SK-MEL-5 (cell line): Measurements from ENCODE around the gene ACAP3. TPM values are rescaled to one million over a fixed set of nuclear protein-coding genes. Genes with fewer than 3 reads are reported as not detected.

Experiments
- DNase-seq: peaks from one replicate; pipeline ENCODE4 v3.0.0-alpha.2; 2016; ENCODE audit warnings: low read depth, low spot score
- in situ Hi-C: cut with HindIII; loops from 2 replicates; pipeline ENCODE4 v1.10.0; 2016; ENCODE audit warnings: low sequenced_read_pairs, high pct_unique_total_duplicates, low pct_unique_long_range_greater_than_20kb
- total RNA-seq: library from RNA; depleted of rRNA; stranded (reverse); fragments of >200 nt; shearing (Covaris generic); gene quantifications from 2 replicates; pipeline ENCODE4 v1.2.3, GENCODE V29; 2014

Gene ACAP3
- total RNA-seq, 1 experiment from 2014 or later = 14.5 TPM

DNA sequence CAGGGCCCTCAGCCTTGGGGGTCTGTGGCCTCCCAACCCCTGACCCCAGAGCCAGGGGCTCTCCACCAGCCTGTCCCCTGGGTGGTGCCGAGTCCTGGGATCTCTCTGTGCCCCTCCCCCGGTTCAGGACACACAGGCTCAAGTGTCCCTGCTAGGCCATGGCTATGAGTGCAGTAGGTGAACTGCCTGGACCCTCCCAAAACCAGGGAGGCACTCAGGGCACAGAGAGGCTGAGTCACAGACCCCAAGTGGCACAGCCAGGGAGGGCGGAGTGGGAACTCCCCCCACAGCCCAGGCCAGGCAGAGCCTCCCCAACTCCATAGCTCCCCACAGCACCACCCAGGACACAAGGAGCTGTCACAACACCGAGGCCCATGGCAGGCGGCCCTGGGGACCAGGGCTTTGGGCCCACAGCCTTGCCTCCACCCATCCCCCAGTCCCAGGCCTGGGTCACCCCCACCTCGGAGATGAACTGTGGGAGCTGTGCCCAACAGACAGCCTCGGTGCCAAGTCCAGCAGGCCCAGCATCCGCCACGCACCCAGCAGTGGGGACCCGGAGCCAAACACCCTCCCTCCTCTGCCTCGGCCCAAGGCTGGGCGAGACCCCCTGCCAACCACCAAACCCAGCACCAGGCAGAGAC, 38.2 kb upstream of the ACAP3 start:
- no peak for DNase-seq
- in situ Hi-C loops = no loop called here

DNA sequence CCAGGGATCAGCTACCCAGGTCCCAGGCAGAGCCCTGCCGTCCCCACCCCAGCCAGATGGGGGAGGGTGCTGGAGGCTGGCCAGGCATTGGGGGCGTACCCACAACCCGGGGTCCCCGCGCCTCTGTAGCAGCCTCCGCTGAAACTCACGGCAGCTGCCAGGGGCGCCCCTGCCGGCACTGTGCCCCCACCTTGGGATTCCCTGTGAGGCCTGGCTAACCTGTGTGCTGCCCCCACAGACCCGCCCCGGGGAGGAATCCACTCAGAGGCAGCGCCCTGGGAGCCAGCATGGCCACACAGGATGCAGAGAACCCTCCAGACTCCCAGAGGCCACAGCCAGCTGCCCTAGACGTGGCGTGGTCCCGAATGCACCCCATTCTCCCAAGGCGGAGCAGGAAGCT, 37.7 kb upstream of the ACAP3 start:
- no peak for DNase-seq

DNA sequence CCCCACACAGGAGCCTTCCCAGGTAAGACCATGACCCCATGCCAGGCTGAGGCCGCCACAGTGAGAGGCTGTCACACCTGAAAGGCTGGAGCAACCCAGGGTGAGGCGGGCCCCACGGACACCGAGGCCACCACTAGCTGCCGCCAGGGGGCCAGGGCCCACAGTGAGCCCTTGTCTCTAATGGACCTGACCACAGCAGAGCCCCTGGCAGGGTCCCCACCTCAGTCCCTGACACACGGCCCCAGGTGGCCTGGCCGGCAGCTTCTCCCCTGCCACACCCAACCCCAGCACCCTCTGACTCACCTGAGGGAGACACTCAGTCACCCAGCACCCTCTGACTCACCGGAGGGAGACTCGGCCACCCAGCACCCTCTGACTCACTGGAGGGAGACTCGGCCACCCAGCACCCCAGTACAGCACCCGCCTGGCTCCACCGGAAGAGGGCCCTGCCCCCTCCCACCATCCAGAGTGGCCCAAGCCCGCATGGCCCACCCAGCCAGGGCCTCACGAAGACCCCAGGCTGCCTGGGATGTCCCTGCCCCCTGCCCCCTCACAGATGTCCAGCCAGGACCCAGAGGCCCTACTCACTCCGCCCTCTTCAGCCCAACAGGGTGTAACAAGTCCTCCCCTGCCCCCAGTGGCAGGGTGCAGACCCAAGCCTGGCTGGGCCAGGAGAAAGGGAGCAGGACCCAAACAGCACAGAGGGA, 37.1 kb upstream of the ACAP3 start:
- DNase-seq = peak; percentile 50
- in situ Hi-C loops = no loop called here

More for the DNA sequence above, 37.7 kb upstream of the ACAP3 start:
- in situ Hi-C loops = no loop called here

DNA sequence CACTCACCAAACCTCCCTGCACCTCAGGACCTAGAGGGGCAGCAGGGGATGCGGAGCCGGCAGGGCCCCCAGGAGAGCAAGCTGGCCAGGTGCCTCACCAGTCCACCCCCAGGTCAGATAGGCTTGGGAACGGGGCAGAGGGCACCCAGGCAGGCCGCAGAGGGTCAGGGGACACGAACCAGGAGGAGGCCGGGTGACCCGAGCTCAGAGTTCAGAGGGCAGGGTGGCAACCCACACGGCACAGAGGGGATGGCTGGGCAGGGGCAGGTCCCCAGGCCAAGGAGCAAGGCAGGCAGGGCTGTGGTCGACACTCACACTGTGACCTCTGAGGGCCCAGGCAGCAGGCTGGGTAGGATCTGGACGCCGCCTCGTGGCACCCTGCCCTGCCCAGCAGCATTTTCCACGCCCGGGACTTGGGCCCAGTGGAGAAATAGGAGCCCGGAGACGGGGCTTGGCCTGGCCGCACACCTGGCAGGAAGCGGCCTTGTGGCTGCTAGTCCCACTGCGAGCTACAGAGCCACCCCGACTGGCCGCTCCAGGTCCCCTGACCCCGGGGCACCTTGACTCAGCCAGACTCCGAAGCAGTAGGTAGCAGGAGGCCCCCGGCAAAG, 36.2 kb upstream of the ACAP3 start:
- DNase-seq = no peak
- in situ Hi-C loops = no loop called here

DNA sequence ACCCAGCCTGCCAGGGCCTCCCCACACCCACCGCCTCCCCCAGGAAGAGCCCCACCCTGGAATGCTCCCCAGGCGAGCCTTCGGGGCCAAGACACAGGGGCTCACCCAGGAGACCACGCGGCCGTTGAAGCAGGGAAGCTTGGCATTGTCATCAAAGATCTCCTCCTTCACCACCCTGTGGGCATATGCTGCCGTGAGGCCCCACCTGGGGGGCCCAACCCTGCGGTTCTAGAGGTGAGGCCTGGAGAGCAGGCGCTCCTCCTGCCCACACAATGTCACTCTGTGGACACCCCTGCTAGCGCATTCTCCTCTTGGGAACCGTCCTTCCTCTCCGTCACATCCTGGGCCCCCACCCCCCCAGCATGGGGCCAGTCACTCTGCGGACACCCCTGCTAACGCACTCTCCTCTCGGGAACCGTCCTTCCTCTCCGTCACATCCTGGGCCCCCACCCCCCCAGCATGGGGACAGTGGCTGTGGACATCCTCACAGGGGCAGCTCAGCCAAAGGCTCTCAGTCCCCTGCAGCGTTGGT, 34.9 kb upstream of the ACAP3 start:
- in situ Hi-C loops = no loop called here
- no peak for DNase-seq

DNA sequence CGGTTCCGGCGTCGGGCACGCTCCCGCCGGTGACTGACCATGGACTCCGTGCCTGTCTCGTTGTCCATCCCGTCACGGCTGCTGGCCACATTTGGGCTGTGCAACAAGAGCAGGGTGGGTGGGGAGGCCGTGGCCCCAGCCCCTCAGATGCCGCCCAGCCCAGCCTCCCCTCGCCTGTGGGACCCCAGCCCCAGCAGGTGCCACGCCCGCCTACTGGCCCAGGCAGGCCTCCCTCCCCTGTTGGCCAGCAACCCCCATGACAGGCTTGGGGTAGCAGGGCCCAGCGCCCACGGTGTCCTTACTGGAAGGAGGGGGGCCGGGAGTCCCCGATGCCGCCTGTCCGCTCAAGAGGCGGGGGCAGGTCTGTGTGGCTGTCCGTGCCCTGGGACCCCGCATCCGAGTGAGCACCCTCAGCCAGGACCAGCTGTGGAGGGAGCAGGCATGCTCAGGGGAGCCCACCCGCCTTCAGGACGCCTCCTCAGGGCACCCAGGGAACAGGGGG, 34.4 kb upstream of the ACAP3 start:
- DNase-seq = no peak
- in situ Hi-C loops = no loop called here

DNA sequence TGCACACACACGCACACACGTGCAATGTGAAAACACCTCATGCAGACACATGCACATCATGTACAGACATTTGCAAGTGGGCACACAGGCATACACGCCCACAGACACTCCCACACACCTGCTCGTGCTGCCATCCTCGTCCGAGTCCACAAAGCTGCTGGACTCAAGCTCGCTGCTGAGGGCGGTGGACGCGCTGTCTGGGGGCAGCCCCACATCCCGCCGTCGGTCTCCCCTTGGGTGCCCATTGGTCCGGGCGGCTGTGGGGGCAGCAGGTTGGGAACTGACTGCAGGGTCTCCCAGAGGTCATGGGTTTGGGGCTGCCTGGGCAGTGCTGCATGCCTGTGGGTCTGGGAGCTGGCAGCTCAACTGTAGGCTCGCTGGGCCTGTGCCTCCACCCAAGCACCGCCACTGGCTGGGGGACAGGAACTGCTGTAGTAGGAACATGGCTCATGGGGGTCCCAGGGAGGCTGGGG, 33.9 kb upstream of the ACAP3 start:
- in situ Hi-C loops = no loop called here

DNA sequence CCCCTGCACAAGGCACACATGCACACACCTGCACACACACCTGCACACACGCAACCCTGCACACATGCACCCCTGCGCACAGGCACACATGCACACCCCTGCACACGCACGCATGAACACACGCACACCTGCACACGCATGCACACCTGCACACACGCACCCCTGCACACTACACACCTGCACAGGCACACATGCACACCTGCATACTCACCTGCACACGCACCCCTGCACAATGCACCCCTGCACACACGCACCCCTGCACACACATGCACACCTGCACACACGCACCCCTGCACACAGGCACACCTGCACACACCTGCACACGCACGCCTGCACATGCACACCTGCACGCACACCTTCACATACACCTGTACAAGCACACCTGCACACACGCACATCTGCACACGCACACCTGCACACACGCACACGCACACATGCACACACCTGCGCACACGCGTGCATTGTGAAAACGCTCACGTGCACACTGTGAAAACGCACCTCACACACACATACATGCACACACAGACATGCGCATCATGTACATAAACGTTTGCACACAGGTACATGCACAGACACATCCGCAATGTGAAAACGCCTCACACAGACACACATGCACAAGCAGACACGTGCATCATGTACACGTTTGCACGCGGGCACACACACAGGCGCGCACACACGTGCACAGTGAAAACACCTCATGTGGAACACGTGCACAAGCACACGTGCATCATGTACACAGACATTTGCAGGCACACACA, 33.2 kb upstream of the ACAP3 start:
- in situ Hi-C loops = no loop called here
- no peak for DNase-seq

More for the DNA sequence above, 33.9 kb upstream of the ACAP3 start:
- no peak for DNase-seq

DNA sequence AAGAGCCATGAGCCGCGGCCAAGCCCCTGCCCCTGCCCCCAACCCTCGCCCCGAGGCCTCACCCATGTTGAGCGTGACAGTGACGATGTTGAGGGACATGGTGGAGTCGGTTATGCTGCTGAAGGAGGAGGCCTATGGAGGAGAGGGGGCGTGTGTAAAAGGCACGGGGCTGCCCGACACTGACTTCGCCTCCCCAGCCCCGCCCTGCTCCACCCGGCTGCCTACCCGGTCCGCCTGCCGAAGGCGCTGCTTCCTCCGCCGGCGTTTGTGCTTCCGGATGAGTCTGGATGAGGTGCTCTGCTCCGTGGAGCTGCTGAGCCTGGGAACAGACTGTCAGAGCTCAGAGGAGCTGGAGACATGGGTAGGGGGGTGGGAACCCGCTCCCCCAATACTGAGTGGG, 32.5 kb upstream of the ACAP3 start:
- in situ Hi-C loops = no loop called here
- no peak for DNase-seq

DNA sequence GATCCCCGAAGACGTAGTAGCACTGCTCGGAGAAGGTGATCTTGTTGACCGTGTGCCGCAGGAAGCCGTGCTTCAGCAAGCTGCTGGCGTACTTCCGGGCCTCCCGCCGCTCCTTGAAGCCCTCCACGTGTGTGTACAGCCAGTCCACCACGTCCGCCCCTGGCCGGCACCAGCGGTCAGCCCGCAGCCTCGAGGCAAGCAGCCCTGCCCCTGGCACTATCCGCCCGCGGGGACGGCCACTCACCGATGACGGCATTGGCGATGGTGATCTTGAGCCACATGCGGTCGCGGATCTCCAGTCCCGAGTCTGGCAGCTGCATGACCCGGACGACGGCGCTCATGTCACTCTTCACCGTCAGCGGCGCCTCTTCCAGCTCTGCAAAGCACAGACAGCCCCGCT, 30.5 kb upstream of the ACAP3 start:
- no peak for DNase-seq
- in situ Hi-C loops = no loop called here

DNA sequence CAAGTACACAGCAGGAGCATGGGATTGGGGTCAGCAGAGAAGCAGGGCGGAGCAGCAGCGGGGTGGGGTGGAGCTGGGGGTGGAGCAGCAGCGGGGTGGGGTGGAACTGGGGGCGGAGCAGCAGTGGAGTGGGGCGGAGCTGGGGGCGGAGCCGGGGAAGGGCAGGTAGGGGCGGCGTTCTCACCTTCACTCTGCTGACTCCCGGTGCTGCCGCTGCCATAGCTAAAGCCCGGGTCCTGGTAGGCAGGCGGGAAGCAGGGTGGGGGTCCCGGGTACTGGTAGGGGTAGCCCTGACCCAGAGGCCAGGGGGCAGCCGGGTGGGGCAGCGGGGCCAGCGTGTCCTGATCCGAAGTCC, 30.0 kb upstream of the ACAP3 start:
- in situ Hi-C loops = no loop called here
- no peak for DNase-seq

DNA sequence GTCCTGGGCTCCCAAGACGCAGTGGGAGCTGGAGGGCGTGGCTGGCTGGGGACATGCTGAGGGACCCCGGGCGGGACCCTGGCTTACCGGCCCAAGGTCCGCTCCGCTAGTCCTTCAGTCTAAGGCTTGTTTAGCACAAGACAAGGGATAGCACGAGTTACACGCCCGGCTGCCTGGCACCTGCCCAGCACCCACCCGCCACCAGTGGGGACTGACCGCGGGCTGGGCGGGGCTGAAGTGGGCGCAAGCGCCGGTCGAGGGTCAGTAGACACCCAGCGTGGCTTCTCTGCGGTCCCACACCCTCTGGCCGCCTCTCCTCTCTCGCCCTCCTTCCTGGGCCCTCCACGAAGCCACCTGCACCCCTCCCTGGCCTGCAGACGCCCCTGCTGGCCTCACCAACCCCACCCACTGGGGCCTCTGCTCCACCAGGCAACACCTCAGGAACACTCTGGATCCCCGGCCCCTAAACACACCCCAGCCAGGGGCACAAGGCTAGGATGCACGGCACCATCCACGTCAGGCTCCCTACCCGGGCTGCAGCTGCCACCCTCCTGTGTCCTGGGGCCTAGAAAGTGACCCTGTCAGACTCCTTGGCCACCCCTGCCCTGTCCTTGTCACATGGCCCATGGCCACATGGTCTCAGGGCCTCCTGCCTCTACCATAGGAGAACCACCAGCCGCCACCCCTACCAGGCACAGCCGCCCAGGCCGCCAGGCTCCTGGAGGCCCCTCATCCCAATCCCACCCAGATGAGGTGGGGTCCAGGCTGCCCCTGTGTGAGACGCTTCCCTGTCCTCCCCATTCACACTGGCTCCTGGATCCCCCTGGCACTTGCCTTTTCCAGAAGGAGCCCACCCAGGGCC, 29.4 kb upstream of the ACAP3 start:
- no peak for DNase-seq
- in situ Hi-C loops = no loop called here

DNA sequence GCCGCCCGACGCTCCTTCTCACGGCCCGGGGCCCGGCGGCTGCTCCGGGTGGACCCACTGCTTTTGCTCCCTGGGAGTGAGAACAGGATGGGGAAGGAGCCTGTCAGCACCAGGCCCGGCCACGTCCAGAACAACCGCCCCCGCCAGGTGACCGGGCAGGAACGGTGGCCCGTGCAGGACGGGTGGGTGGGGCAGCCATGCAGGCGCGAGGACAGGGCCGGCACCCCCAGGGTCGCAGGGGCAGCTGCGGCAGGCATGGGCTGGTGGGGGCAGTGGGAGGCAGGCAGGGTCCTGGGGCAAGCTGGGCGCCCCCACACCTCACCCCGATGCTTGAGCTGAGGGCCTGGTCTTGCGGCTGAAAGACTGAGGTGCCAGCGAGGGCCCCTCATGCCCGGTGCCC, 28.7 kb upstream of the ACAP3 start:
- no peak for DNase-seq
- in situ Hi-C loops = no loop called here

DNA sequence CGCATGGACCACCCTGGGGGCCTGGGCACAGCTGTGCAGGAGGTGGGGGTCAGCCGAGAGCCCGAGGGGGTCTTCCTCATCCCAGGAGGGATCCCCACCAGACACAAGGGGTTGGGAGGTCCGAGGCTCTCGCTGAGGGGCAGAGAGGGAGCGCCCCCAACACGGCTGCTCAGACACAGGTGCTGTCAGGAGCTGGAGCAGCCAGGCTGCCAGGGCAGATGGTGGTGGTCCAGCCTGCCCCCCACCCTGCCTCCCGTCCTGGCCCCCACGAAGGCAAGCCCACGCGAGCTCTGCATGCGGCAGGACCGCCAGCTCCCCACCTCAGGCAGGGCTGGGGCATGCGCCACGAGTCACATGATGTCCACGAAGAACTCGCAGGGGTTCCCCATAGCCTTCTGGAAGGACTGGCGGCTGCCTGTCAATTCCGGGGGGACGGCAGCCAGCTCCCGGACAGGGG, 28.1 kb upstream of the ACAP3 start:
- DNase-seq = no peak
- in situ Hi-C loops = no loop called here

DNA sequence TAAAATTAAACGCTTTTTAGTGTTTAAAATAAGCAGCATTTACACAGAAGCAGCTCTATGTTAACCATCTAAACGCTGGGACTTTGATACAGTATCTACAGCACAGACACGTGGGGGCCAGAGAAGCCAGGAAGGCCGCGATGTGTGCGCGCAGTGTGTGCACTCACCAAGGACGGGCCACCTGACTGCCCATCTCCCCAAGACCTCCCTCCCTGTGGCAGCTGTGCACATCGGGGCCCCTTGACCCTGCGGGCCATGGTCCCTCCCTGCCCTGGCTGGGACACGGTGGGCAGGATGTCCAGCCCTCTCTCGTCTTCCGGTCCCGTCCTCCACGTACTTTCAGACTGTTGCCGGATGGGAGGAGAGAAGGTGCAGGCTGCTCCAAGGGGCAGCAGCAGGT, 27.6 kb upstream of the ACAP3 start:
- no peak for DNase-seq
- in situ Hi-C loops = no loop called here

DNA sequence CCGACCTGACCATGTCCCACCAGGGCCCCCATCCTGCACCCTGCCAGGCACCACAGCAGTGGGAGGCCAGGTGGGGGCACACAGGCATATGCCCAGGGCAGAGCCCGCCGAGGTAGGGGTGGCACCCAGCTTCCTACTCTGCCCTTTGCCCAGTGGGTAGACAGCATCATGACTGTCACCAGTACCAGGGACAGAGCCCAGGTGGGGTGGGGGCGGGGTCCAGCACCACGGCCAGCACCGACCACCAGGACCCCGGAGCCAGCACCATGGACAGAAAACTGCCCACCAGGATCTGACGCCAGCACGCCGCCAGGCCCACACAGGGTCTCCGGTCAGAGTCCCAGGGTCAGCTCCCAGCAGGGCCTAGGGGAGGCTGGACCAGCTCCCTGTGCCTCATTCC, 27.1 kb upstream of the ACAP3 start:
- in situ Hi-C loops = no loop called here
- DNase-seq = no peak
